IMR-90 (cell line): ENCODE data around the gene MAGEB5. TPM values are rescaled to one million over a fixed set of nuclear protein-coding genes. Genes with fewer than 3 reads are reported as not detected.

Source experiments
- ATAC-seq: fragments of 200-7000 bp; cut with Tn5 transposase; 2 replicates; pipeline ENCODE4 v1.9.1; 2020; ENCODE audit warnings: low read depth, mild to moderate bottlenecking, moderate library complexity
- BruUV-seq: library from RNA; stranded (reverse); fragments of 400-500 nt; replicated peaks from 2 replicates; lab custom pipeline; 2021; lab: Mats Ljungman, UMichigan
- CTCF ChIA-PET: fragments of 300-600 bp; formaldehyde crosslinking; extraction: SDS; loops from one replicate; lab custom pipeline; 2021; ENCODE audit warnings: antibody characterized with exemption; lab: Yijun Ruan, JAX
- POLR2A ChIA-PET: fragments of 300-600 bp; sonication (Branson Sonifier 250); formaldehyde crosslinking; loops from one replicate; lab custom pipeline; 2022; ENCODE audit warnings: antibody characterized with exemption; ENCODE audit not compliant: unreplicated experiment; lab: Charles Lee
- DNase-seq: peaks from one replicate; pipeline ENCODE4 v3.0.0; 2013
- H2AFZ ChIP-seq: replicated peaks from 2 replicates; pipeline ENCODE3; 2013; ENCODE audit warnings: low read length, mild to moderate bottlenecking; ENCODE audit not compliant: poor library complexity
- H2AK5ac ChIP-seq: 2 replicates; pipeline ENCODE4 v1.6.1; 2013; ENCODE audit warnings: low read depth, low read length, inconsistent platforms
- H2AK9ac ChIP-seq: replicated peaks from 2 replicates; pipeline ENCODE3; 2013; ENCODE audit warnings: mild to moderate bottlenecking, low read depth, low read length, moderate library complexity; ENCODE audit not compliant: poor library complexity
- H2BK120ac ChIP-seq: 2 replicates; pipeline ENCODE4 v1.6.1; 2013; ENCODE audit warnings: low read depth, low read length, inconsistent platforms
- H2BK15ac ChIP-seq: 3 replicates; pipeline ENCODE4 v1.6.1; 2013; ENCODE audit warnings: low read depth, low read length, inconsistent platforms
- H2BK20ac ChIP-seq: 2 replicates; pipeline ENCODE4 v1.6.1; 2013; ENCODE audit warnings: low read depth, mild to moderate bottlenecking, inconsistent platforms, low read length, moderate library complexity
- H2BK5ac ChIP-seq: 2 replicates; pipeline ENCODE4 v1.6.1; 2013; ENCODE audit warnings: mild to moderate bottlenecking, low read depth, low read length, inconsistent platforms; ENCODE audit not compliant: poor library complexity, severe bottlenecking
- H3K14ac ChIP-seq: replicated peaks from 2 replicates; pipeline ENCODE4 v1.6.1; 2013; ENCODE audit warnings: low read depth, low read length, inconsistent platforms
- H3K18ac ChIP-seq: 2 replicates; pipeline ENCODE4 v1.6.1; 2013; ENCODE audit warnings: low read depth, low read length, control low read depth
- H3K23ac ChIP-seq: 2 replicates; pipeline ENCODE4 v1.6.1; 2013; ENCODE audit warnings: low read depth, low read length, inconsistent platforms
- H3K27ac ChIP-seq: 2 replicates; pipeline ENCODE4 v1.5.1; 2013; ENCODE audit warnings: mild to moderate bottlenecking, control low read depth, low read length; ENCODE audit not compliant: insufficient read depth
- H3K27me3 ChIP-seq: 2 replicates; pipeline ENCODE4 v1.6.1; 2013; ENCODE audit warnings: low read length; ENCODE audit not compliant: control insufficient read depth, insufficient read depth
- H3K36me3 ChIP-seq: 2 replicates; pipeline ENCODE4 v1.6.1; 2013; ENCODE audit warnings: low read length, mixed read lengths; ENCODE audit not compliant: control insufficient read depth, insufficient read depth
- H3K4ac ChIP-seq: 2 replicates; pipeline ENCODE4 v1.6.1; 2013; ENCODE audit warnings: low read depth, low read length, inconsistent platforms
- H3K4me1 ChIP-seq: 2 replicates; pipeline ENCODE4 v1.6.1; 2013; ENCODE audit warnings: low read length, mixed read lengths; ENCODE audit not compliant: control insufficient read depth, insufficient read depth
- H3K4me2 ChIP-seq: 2 replicates; pipeline ENCODE4 v1.6.1; 2013; ENCODE audit warnings: low read depth, mild to moderate bottlenecking, control low read depth, low read length, moderate library complexity
- H3K4me3 ChIP-seq: 2 replicates; pipeline ENCODE4 v1.5.1; 2013; ENCODE audit warnings: low read depth, mild to moderate bottlenecking, control low read depth, low read length, moderate library complexity; ENCODE audit not compliant: insufficient read depth
- H3K56ac ChIP-seq: 2 replicates; pipeline ENCODE4 v1.6.1; 2013; ENCODE audit warnings: low read length, inconsistent platforms; ENCODE audit not compliant: insufficient read depth; ENCODE audit errors: extremely low read depth
- H3K79me1 ChIP-seq, 2 experiments: 2 replicates each; pipeline ENCODE4 v1.6.1; 2013; ENCODE audit warnings: low read length in 2 of 2, inconsistent platforms in 1 of 2, low read depth in 1 of 2
- H3K9ac ChIP-seq: 2 replicates; pipeline ENCODE4 v1.6.1; 2013; ENCODE audit warnings: low read depth, low read length, control low read depth
- H3K9me1 ChIP-seq: 2 replicates; pipeline ENCODE4 v1.6.1; 2013; ENCODE audit warnings: low read length, inconsistent platforms; ENCODE audit not compliant: insufficient read depth
- H3K9me3 ChIP-seq: 2 replicates; pipeline ENCODE4 v1.6.1; 2013; ENCODE audit warnings: low read length; ENCODE audit not compliant: control insufficient read depth, insufficient read depth
- H4K20me1 ChIP-seq: 2 replicates; pipeline ENCODE4 v1.6.1; 2013; ENCODE audit warnings: low read length, inconsistent platforms; ENCODE audit not compliant: insufficient read depth
- H4K5ac ChIP-seq: 2 replicates; pipeline ENCODE4 v1.6.1; 2013; ENCODE audit warnings: mild to moderate bottlenecking, low read depth, low read length, control low read depth
- H4K8ac ChIP-seq, 2 experiments: 2 replicates each; pipeline ENCODE4 v1.6.1; 2013; ENCODE audit warnings: low read depth in 2 of 2, low read length in 2 of 2, control low read depth in 1 of 2, inconsistent platforms in 1 of 2
- H4K91ac ChIP-seq: 2 replicates; pipeline ENCODE4 v1.6.1; 2013; ENCODE audit warnings: low read depth, low read length, inconsistent platforms; ENCODE audit not compliant: insufficient read depth
- BHLHE40 ChIP-seq: fragments of 150-350 bp; IDR thresholded peaks from 2 replicates; pipeline ENCODE4 v1.6.1; 2016; ENCODE audit warnings: mild to moderate bottlenecking, low read depth, low read length
- CEBPB ChIP-seq: IDR thresholded peaks from 2 replicates; pipeline ENCODE4 v1.6.1; 2012; ENCODE audit warnings: low read depth, low read length, improper control_type of control experiment
- CHD1 ChIP-seq: IDR thresholded peaks from 2 replicates; pipeline ENCODE4 v1.6.1; 2012; ENCODE audit warnings: low read depth, low read length, improper control_type of control experiment
- CTCF ChIP-seq: conservative IDR thresholded peaks from 2 replicates; pipeline ENCODE4 v1.5.1; 2012; ENCODE audit warnings: mild to moderate bottlenecking, low read depth, low read length, improper control_type of control experiment
- ELK1 ChIP-seq: fragments of 150-350 bp; IDR thresholded peaks from 2 replicates; pipeline ENCODE4 v1.6.1; 2016; ENCODE audit warnings: low read depth, mild to moderate bottlenecking, low read length, moderate library complexity, borderline replicate concordance
- FOS ChIP-seq: fragments of 150-350 bp; IDR thresholded peaks from 2 replicates; pipeline ENCODE4 v1.6.1; 2016; ENCODE audit warnings: low read depth, low read length
- MAFK ChIP-seq: IDR thresholded peaks from 2 replicates; pipeline ENCODE4 v1.6.1; 2012; ENCODE audit warnings: low read depth, low read length, improper control_type of control experiment
- MAZ ChIP-seq: IDR thresholded peaks from 2 replicates; pipeline ENCODE4 v1.6.1; 2012; ENCODE audit warnings: low read depth, mild to moderate bottlenecking, low read length, improper control_type of control experiment, moderate library complexity, borderline replicate concordance
- MXI1 ChIP-seq: IDR thresholded peaks from 2 replicates; pipeline ENCODE4 v1.6.1; 2012; ENCODE audit warnings: low read depth, mild to moderate bottlenecking, low read length, moderate library complexity, borderline replicate concordance
- NFE2L2 ChIP-seq: fragments of 150-350 bp; IDR thresholded peaks from 2 replicates; pipeline ENCODE4 v1.6.1; 2016; ENCODE audit warnings: low read depth, mild to moderate bottlenecking, low read length
- POLR2A ChIP-seq: IDR thresholded peaks from 2 replicates; pipeline ENCODE4 v1.6.1; 2012; ENCODE audit warnings: mild to moderate bottlenecking, low read depth, low read length
- RAD21 ChIP-seq: IDR thresholded peaks from 2 replicates; pipeline ENCODE4 v1.6.1; 2012; ENCODE audit warnings: low read length, improper control_type of control experiment
- RCOR1 ChIP-seq: IDR thresholded peaks from 2 replicates; pipeline ENCODE4 v1.6.1; 2012; ENCODE audit warnings: mild to moderate bottlenecking, low read length, improper control_type of control experiment; ENCODE audit not compliant: insufficient replicate concordance
- RFX5 ChIP-seq: IDR thresholded peaks from 2 replicates; pipeline ENCODE4 v1.8.0; 2012; ENCODE audit warnings: low read depth, mild to moderate bottlenecking, low read length, moderate library complexity
- SMC3 ChIP-seq: fragments of 150-350 bp; IDR thresholded peaks from 2 replicates; pipeline ENCODE4 v1.6.1; 2016; ENCODE audit warnings: low read depth, mild to moderate bottlenecking, antibody characterized with exemption, low read length, moderate library complexity
- USF2 ChIP-seq: fragments of 150-350 bp; IDR thresholded peaks from 2 replicates; pipeline ENCODE4 v1.6.1; 2017; ENCODE audit warnings: mild to moderate bottlenecking, antibody characterized with exemption, low read length, low read depth
- dilution Hi-C: fragments of 300-500 bp; cut with HindIII; formaldehyde crosslinking; loops from one replicate; pipeline ENCODE4 v1.14.3; 2018; ENCODE audit warnings: low sequenced_read_pairs; ENCODE audit not compliant: unreplicated experiment
- in situ Hi-C: fragments of 300-500 bp; cut with MboI; formaldehyde crosslinking; loops from 3 replicates; pipeline ENCODE4 v1.14.3; 2019; ENCODE audit warnings: low sequenced_read_pairs, inconsistent platforms, mixed read lengths
- intact Hi-C: fragments of 100-400 bp; cut with micrococcal nuclease; formaldehyde crosslinking; loops from 2 replicates; pipeline ENCODE4 v1.10.0; 2022
- polyA plus RNA-seq, 3 experiments: library from polyadenylated mRNA; depleted of rRNA; stranded (reverse); fragments of >200 nt; gene quantifications; 2 replicates each; pipeline ENCODE4 v1.2.3, GENCODE V29; 2012; ENCODE audit warnings: low replicate concordance in 1 of 3
- total RNA-seq: library from RNA; depleted of rRNA; stranded (reverse); fragments of >200 nt; gene quantifications from 2 replicates; pipeline ENCODE4 v1.2.3, GENCODE V29; 2012

MAGEB5 gene
- total and polyA plus RNA-seq, 2 of the 4 experiments (the other 2 are of a cell fraction), result not detected

GRCh38 chrX:26203561-26203960 lies 12.4 kb upstream of the MAGEB5 start:
- dilution Hi-C loops (no loop called here), in situ Hi-C loops (no loop called here), intact Hi-C loops (no loop called here)
- Histone ChIP-seq H3K79me1 (no peaks in the 10 kb centered on the region), H2BK5ac (no peak overlapping the region), H2AK5ac (no peak overlapping the region), H3K27ac (no peak overlapping the region), H3K9ac (no peak overlapping the region), H3K14ac (no peak overlapping the region), H2BK15ac (no peak overlapping the region), H3K4me1 (no peaks in the 10 kb centered on the region), H4K20me1 (no peaks in the 10 kb centered on the region), H2BK120ac (no peak overlapping the region), H3K36me3 (no peaks in the 10 kb centered on the region), H4K8ac (no peak overlapping the region), H4K91ac (no peak overlapping the region), H3K18ac (no peak overlapping the region), H4K5ac (no peak overlapping the region), H3K9me1 (no peaks in the 10 kb centered on the region), H3K27me3 (no peaks in the 10 kb centered on the region), H2AFZ (no peak overlapping the region), H2AK9ac (no peak overlapping the region), H3K4me2 (no peak overlapping the region), H3K56ac (no peak overlapping the region), H3K4ac (no peak overlapping the region), H3K9me3 (no peaks in the 10 kb centered on the region), H3K23ac (no peak overlapping the region), H2BK20ac (no peak overlapping the region), H3K4me3 (no peak overlapping the region)
- DNase-seq (no peak), ATAC-seq (no peak)
- no peak for TF ChIP-seq FOS
- no peak for TF ChIP-seq POLR2A
- TF ChIP-seq CEBPB, result no peak
- no peak for TF ChIP-seq MXI1
- TF ChIP-seq USF2, result no peak
- no peak for TF ChIP-seq NFE2L2
- no peak for TF ChIP-seq SMC3
- no peak for TF ChIP-seq RFX5
- TF ChIP-seq ELK1, result no peak
- TF ChIP-seq CHD1, result no peak
- TF ChIP-seq RCOR1, result no peak
- no peak for TF ChIP-seq MAZ
- no peak for TF ChIP-seq BHLHE40
- no peak for TF ChIP-seq RAD21
- TF ChIP-seq MAFK, result no peak
- TF ChIP-seq CTCF, result no peak
- CTCF ChIA-PET, result no interaction called here
- POLR2A ChIA-PET, result no interaction called here
- BruUV-seq, result no TSS peak
